Brain pericyte (primary cell): Measurements from ENCODE around the gene FNDC10.

Experiments used
- DNase-seq: peaks from one replicate; pipeline ENCODE4 v3.0.0-alpha.2; 2012; ENCODE audit warnings: low read depth, low spot score

The FNDC10 gene

DNA sequence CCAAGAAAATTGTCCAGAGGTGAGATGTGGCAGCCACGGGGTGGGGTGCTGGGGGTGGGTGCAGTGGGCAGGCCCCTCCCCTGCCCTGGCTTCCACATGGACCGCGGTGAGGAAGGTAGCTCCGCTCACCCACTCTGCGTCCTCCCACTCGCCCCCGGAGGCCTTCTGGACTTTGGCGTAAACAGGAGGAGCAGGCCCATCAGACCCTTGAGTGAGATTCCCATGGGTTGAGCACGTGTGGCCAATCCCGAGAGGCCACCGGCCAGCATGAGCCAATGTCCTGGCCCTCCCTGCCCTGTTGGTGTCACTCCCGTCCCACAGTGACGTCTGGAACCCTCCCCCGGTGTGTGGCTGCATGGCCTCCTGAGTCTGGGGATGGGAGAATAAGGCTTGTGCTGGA, 51.3 kb downstream of the FNDC10 start:
- DNase-seq, result no peak
